Endothelial cell of umbilical vein (primary cell): ENCODE results near the gene SLC35F3. TPM values are rescaled to one million over a fixed set of nuclear protein-coding genes. Genes with fewer than 3 reads are reported as not detected.

ENCODE experiments used
- BruUV-seq: library from RNA; stranded (reverse); fragments of 400-500 nt; replicated peaks from 2 replicates; lab custom pipeline; 2021; lab: Mats Ljungman, UMichigan
- CTCF ChIA-PET: fragments of 300-600, 350-600 bp; sonication (Branson Sonifier 250); formaldehyde crosslinking; loops from one replicate; lab custom pipeline; 2021; ENCODE audit warnings: antibody characterized with exemption, inconsistent platforms; lab: Charles Lee
- POLR2A ChIA-PET: fragments of 300-600, 350-600 bp; sonication (Branson Sonifier 250); formaldehyde crosslinking; loops from one replicate; lab custom pipeline; 2021; ENCODE audit warnings: antibody characterized with exemption, inconsistent platforms; lab: Charles Lee
- DNase-seq: peaks from one replicate; pipeline ENCODE4 v3.0.0-alpha.2; 2011; ENCODE audit warnings: low read depth, low spot score
- FAIRE-seq: peaks from 2 replicates; lab custom pipeline; 2011; peaks lifted over from hg19 to GRCh38; lab: Jason Lieb, UNC
- H2AFZ ChIP-seq: 2 replicates; pipeline ENCODE4 v1.6.0; 2012; ENCODE audit warnings: low read depth, low read length, control low read depth, inconsistent platforms
- H3K27ac ChIP-seq: 2 replicates; pipeline ENCODE4 v1.5.1; 2011; ENCODE audit warnings: low read depth, mild to moderate bottlenecking, control low read depth, low read length, moderate library complexity; ENCODE audit not compliant: insufficient read depth
- H3K27me3 ChIP-seq, 2 experiments: 2 replicates each; pipeline versions ENCODE4 v1.6.0 to v1.6.1; 2011; ENCODE audit warnings: low read length in 2 of 2, mixed read lengths in 1 of 2; ENCODE audit not compliant: control insufficient read depth in 2 of 2, insufficient read depth in 2 of 2
- H3K36me3 ChIP-seq, 2 experiments: 2 replicates in 1 of 2; 3 replicates in 1 of 2; pipeline ENCODE4 v1.5.1; 2011; ENCODE audit warnings: low read length in 2 of 2, mild to moderate bottlenecking in 1 of 2, moderate library complexity in 1 of 2; ENCODE audit not compliant: control insufficient read depth in 2 of 2, insufficient read depth in 2 of 2; ENCODE audit errors: extremely low read depth in 1 of 2
- H3K4me1 ChIP-seq: 3 replicates; pipeline ENCODE4 v1.5.1; 2011; ENCODE audit warnings: mild to moderate bottlenecking, low read length; ENCODE audit not compliant: control insufficient read depth, insufficient read depth; ENCODE audit errors: extremely low read depth
- H3K4me2 ChIP-seq: 2 replicates; pipeline ENCODE4 v1.6.1; 2011; ENCODE audit warnings: low read length, control low read depth, mixed read lengths; ENCODE audit not compliant: insufficient read depth
- H3K4me3 ChIP-seq, 3 experiments: fragments of 200-600 bp in 1 of 3; sonication (generic), shearing (Covaris generic) in 1 of 3; replicated peaks in 1 of 3; 2 replicates each; pipeline ENCODE4 v1.5.1; 2011 to 2016; ENCODE audit warnings: control low read depth in 3 of 3, low read length in 3 of 3, mild to moderate bottlenecking in 2 of 3, inconsistent platforms in 1 of 3, low read depth in 1 of 3, moderate library complexity in 1 of 3; ENCODE audit not compliant: insufficient read depth in 1 of 3
- H3K79me2 ChIP-seq: 2 replicates; pipeline ENCODE4 v1.6.0; 2012; ENCODE audit warnings: low read length, inconsistent platforms; ENCODE audit not compliant: control insufficient read depth, insufficient read depth
- H3K9ac ChIP-seq: replicated peaks from 2 replicates; pipeline ENCODE3; 2011; ENCODE audit warnings: low read length, control low read depth; ENCODE audit not compliant: insufficient read depth; ENCODE audit errors: extremely low read depth
- H3K9me1 ChIP-seq: replicated peaks from 3 replicates; pipeline ENCODE4 v1.6.0; 2011; ENCODE audit warnings: mild to moderate bottlenecking, low read length; ENCODE audit not compliant: control insufficient read depth, insufficient read depth; ENCODE audit errors: extremely low read depth
- H3K9me3 ChIP-seq: replicated peaks from 2 replicates; pipeline ENCODE4 v1.5.1; 2012; ENCODE audit warnings: low read length, inconsistent platforms; ENCODE audit not compliant: control insufficient read depth, insufficient read depth
- H4K20me1 ChIP-seq: replicated peaks from 2 replicates; pipeline ENCODE3; 2011; ENCODE audit warnings: mild to moderate bottlenecking, low read length; ENCODE audit not compliant: control insufficient read depth, insufficient read depth; ENCODE audit errors: extremely low read depth
- EZH2 ChIP-seq: IDR thresholded peaks from 2 replicates; pipeline ENCODE4 v1.6.1; 2012; ENCODE audit warnings: borderline replicate concordance, low read depth, mild to moderate bottlenecking, moderate library complexity, low read length, inconsistent platforms; ENCODE audit not compliant: severe bottlenecking
- FOS ChIP-seq: IDR thresholded peaks from 2 replicates; pipeline ENCODE4 v1.6.1; 2011; ENCODE audit warnings: mild to moderate bottlenecking, low read length, moderate library complexity, borderline replicate concordance; ENCODE audit not compliant: insufficient read depth
- GATA2 ChIP-seq: IDR thresholded peaks from 2 replicates; pipeline ENCODE4 v1.7.0; 2011; ENCODE audit warnings: low read depth, mild to moderate bottlenecking, moderate library complexity, mixed read lengths, low read length; ENCODE audit not compliant: insufficient read length, insufficient read depth
- JUN ChIP-seq: IDR thresholded peaks from 2 replicates; pipeline ENCODE4 v1.6.1; 2011; ENCODE audit warnings: borderline replicate concordance, low read depth; ENCODE audit not compliant: insufficient read length, insufficient read depth
- MYC ChIP-seq: IDR thresholded peaks from one replicate; pipeline ENCODE4 v1.6.1; 2011; ENCODE audit warnings: mild to moderate bottlenecking, low read depth, low read length
- POLR2A ChIP-seq: IDR thresholded peaks from 2 replicates; pipeline ENCODE4 v1.6.1; 2012; ENCODE audit warnings: low read depth, mild to moderate bottlenecking, control low read depth, low read length
- POLR2AphosphoS5 ChIP-seq: IDR thresholded peaks from 2 replicates; pipeline ENCODE4 v1.6.1; 2012; ENCODE audit warnings: low read depth, mild to moderate bottlenecking, control low read depth, low read length, moderate library complexity; ENCODE audit not compliant: insufficient read depth
- dilution Hi-C: fragments of 300-500 bp; cut with MboI; formaldehyde crosslinking; loops from one replicate; pipeline ENCODE4 v1.15.0; 2019; ENCODE audit warnings: low sequenced_read_pairs; ENCODE audit not compliant: extremely low pct_ligation_motif_present
- intact Hi-C: fragments of 100-400 bp; cut with micrococcal nuclease; formaldehyde crosslinking; loops from one replicate; pipeline ENCODE4 v1.10.0; 2022
- polyA plus RNA-seq, 4 experiments: library from polyadenylated mRNA; depleted of rRNA in 3 of 4; stranded (reverse) in 3 of 4; unstranded in 1 of 4; fragments of >200 nt; gene quantifications; 2 replicates each; pipeline versions ENCODE4 v1.2.1 to v1.2.3, GENCODE V29; 2011 to 2012; ENCODE audit warnings: missing spikeins in 1 of 4
- total RNA-seq: library from RNA; stranded (reverse); gene quantifications from 2 replicates; pipeline ENCODE4 v1.2.3, GENCODE V29; 2021
- TF ChIP-seq, protein P1 (sequence below), 2 donors: IDR thresholded peaks; 1 replicate in 1 of 2; 2 replicates in 1 of 2; pipeline ENCODE4 v1.5.1; 2011; ENCODE audit warnings: low read length in 2 of 2, mild to moderate bottlenecking in 2 of 2, moderate library complexity in 2 of 2, control low read depth in 1 of 2, inconsistent platforms in 1 of 2, low read depth in 1 of 2; ENCODE audit not compliant: insufficient read depth in 1 of 2; ENCODE audit errors: extremely low read depth in 1 of 2
- TF ChIP-seq, protein P2 (sequence below): IDR thresholded peaks from 2 replicates; pipeline ENCODE4 v1.6.1; 2011; ENCODE audit not compliant: insufficient read depth, insufficient read length

SLC35F3 gene
- total and polyA plus RNA-seq, 2 donors (not counting 3 experiments of a cell fraction or from before 2014, with no cell fraction given) = not detected

DNA sequence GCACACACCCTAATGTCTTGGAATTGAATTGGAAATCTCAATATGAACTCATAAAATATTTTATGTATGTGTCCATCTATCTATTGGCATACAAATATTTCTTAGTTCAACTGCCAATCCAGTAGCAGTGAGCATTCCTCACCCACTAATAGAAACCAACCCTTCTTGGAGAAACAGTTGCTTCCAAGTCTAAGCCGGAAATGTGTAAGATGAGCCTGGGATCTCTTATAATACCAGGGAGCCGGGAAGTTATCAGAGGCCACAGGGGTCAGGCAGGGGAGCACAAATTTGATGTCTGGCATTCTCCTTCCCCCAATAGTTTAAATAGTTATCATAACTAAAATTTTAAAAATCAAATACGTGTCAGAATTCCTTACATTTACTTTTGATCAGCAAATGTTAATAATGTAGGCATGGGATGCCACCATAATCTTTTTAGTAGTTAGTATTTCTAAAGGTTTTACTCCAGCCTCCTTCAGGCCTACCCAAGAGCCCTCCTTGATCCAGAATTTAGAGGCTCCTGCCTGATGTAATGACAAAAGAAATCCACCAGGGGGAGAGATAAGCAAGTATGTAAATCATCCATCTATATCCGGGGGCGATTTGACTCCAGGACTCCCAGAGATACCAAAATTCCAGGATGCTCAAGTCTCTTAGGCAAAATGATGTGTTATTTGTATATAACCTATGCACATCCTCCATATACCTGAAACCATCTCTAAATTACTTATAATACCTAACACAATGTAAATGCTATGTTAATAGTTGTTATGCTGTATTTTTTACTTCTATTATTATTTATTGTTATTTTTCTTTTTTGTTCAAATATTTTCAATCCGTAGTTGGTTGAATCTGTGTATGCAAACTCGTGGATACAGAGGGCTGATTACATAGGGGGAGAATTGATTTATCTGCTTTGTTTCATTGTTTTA lies 250.1 kb downstream of the SLC35F3 start:
- Histone ChIP-seq H3K9me3 (no peaks in the 10 kb centered on the region), H3K4me3 (no peak overlapping the region), H4K20me1 (no peaks in the 10 kb centered on the region), H3K79me2 (no peaks in the 10 kb centered on the region), H3K27me3 (no peaks in the 10 kb centered on the region), H3K27ac (no peak overlapping the region), H3K36me3 (no peaks in the 10 kb centered on the region), H3K9ac (no peak overlapping the region), H3K4me2 (no peak overlapping the region), H3K9me1 (no peaks in the 10 kb centered on the region), H2AFZ (no peak overlapping the region), H3K4me1 (no peaks in the 10 kb centered on the region)
- TF ChIP-seq, protein P1, sequence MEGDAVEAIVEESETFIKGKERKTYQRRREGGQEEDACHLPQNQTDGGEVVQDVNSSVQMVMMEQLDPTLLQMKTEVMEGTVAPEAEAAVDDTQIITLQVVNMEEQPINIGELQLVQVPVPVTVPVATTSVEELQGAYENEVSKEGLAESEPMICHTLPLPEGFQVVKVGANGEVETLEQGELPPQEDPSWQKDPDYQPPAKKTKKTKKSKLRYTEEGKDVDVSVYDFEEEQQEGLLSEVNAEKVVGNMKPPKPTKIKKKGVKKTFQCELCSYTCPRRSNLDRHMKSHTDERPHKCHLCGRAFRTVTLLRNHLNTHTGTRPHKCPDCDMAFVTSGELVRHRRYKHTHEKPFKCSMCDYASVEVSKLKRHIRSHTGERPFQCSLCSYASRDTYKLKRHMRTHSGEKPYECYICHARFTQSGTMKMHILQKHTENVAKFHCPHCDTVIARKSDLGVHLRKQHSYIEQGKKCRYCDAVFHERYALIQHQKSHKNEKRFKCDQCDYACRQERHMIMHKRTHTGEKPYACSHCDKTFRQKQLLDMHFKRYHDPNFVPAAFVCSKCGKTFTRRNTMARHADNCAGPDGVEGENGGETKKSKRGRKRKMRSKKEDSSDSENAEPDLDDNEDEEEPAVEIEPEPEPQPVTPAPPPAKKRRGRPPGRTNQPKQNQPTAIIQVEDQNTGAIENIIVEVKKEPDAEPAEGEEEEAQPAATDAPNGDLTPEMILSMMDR (IDR thresholded peaks at IDR 0.05; ENCODE audit: extremely low read depth in 1 of 2, insufficient read depth in 1 of 2, low read depth in 1 of 2, low read length in 2 of 2) = peak; percentile 56 to 57
- TF ChIP-seq FOS = no peak
- peak; percentile 57 for DNase-seq
- intact Hi-C loops (loop anchor here (1.0 kb wide), 3 partner anchors 40 to 172 kb away; no protein-coding TSS in a partner anchor), dilution Hi-C loops (no loop called here)
- CTCF ChIA-PET = interaction anchor here (0.8 to 1.2 kb wide), 4 partner anchors 73 to 324 kb away, joined by 3 to 5 read pairs (median 4); partner anchors contain the start of gene TARBP1
- BruUV-seq = no TSS peak
- POLR2A ChIA-PET = no interaction called here
- FAIRE-seq = no peak

DNA sequence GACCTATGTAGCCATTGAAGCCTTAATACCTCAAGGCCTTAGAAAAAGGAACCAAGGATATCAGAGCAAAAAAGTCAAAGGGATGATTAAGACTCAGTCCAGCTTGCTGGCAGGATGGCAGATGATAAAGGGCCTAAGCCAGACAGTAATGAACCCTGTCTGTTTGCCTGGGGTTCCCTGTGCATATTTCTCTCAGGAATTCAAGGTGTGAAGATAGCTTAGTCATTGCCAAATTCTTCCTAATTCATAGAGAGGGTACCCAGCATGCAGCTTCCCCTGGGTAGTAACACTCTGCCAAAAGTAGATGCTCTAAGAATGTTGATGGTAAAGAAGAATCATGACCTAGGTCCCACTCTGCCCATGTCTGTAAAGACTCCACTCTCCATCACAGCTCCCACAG lies 258.2 kb downstream of the SLC35F3 start:
- no peaks in the 10 kb centered on the region for H3K36me3 ChIP-seq
- no peaks in the 10 kb centered on the region for H3K9me3 ChIP-seq
- no peaks in the 10 kb centered on the region for H3K79me2 ChIP-seq
- H3K4me2 ChIP-seq = no peak overlapping the region
- no peaks in the 10 kb centered on the region for H3K4me1 ChIP-seq
- no peaks in the 10 kb centered on the region for H3K9me1 ChIP-seq
- FAIRE-seq = no peak
- H3K9ac ChIP-seq = no peak overlapping the region
- no TSS peak for BruUV-seq
- no peak for DNase-seq
- H3K27ac ChIP-seq = no peak overlapping the region
- ChIA-PET CTCF (interaction anchor here (1.7 kb wide), 1 partner anchor 10 kb away, joined by 4 read pairs; no protein-coding TSS in a partner anchor), POLR2A (no interaction called here)
- dilution Hi-C loops (no loop called here), intact Hi-C loops (no loop called here)
- no peaks in the 10 kb centered on the region for H3K27me3 ChIP-seq
- no peak overlapping the region for H3K4me3 ChIP-seq
- H4K20me1 ChIP-seq = no peaks in the 10 kb centered on the region
- H2AFZ ChIP-seq = no peak overlapping the region
- TF ChIP-seq FOS (no peak), GATA2 (no peak), POLR2A (no peak), EZH2 (no peak), MYC (no peak), JUN (no peak), POLR2AphosphoS5 (no peak)
- TF ChIP-seq, protein P1 (IDR thresholded peaks at IDR 0.05; ENCODE audit: extremely low read depth in 1 of 2, insufficient read depth in 1 of 2, low read depth in 1 of 2, low read length in 2 of 2) = no peak
- TF ChIP-seq, protein P2, sequence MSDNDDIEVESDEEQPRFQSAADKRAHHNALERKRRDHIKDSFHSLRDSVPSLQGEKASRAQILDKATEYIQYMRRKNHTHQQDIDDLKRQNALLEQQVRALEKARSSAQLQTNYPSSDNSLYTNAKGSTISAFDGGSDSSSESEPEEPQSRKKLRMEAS = no peak
